ENCODE data around the gene TNNI3.

TNNI3 gene

GRCh38 chr19:55146078-55146704, 11.3 kb downstream of the TNNI3 start:
- H3K27me3 ChIP-seq = peaks cover 7 to 95% of the 10 kb centered on the region in 2 donors
- no peak for DNase-seq

GRCh38 chr19:55145232-55145631, 12.3 kb downstream of the TNNI3 start:
- TF ChIP-seq CTCF (IDR thresholded peaks at IDR 0.05) = no peak
- no peak overlapping the region for H3K27ac ChIP-seq
- H3K9me3 ChIP-seq = no peaks in the 10 kb centered on the region
- DNase-seq = no peak
- no peaks in the 10 kb centered on the region for H3K36me3 ChIP-seq
- H3K4me1 ChIP-seq = peaks cover 0 to 19% (median 4%) of the 10 kb centered on the region in 4 donors
- no peak overlapping the region for H3K4me3 ChIP-seq
- intact Hi-C loops (cut with DNase I; ENCODE audit: low total_unique reads) = loop anchor here (5.0 kb wide), 1 partner anchor 357 kb away; no protein-coding TSS in a partner anchor
- H3K27me3 ChIP-seq = peaks cover 7 to 97% of the 10 kb centered on the region in 2 donors

More at GRCh38 chr19:55146078-55146704, 11.3 kb downstream of the TNNI3 start:
- Histone ChIP-seq H3K27ac (no peak overlapping the region), H3K9me3 (no peaks in the 10 kb centered on the region), H3K4me1 (peaks cover 0 to 18% (median 4%) of the 10 kb centered on the region in 4 donors), H3K4me3 (no peak overlapping the region), H3K36me3 (no peaks in the 10 kb centered on the region)
- TF ChIP-seq CTCF (IDR thresholded peaks at IDR 0.05) = no peak
- intact Hi-C loops (cut with DNase I; ENCODE audit: low total_unique reads) = loop anchor here (5.0 kb wide), 1 partner anchor 356 kb away; no protein-coding TSS in a partner anchor

- DNase-seq = no peak
- H3K4me1 ChIP-seq = peaks cover 0 to 19% (median 4%) of the 10 kb centered on the region in 4 donors
- peaks cover 7 to 98% of the 10 kb centered on the region in 2 donors for H3K27me3 ChIP-seq
- no peaks in the 10 kb centered on the region for H3K9me3 ChIP-seq
- TF ChIP-seq CTCF (IDR thresholded peaks at IDR 0.05) = no peak
- no peak overlapping the region for H3K4me3 ChIP-seq
- intact Hi-C loops (cut with DNase I; ENCODE audit: low total_unique reads) = no loop called here
- H3K27ac ChIP-seq = no peak overlapping the region
- H3K36me3 ChIP-seq = no peaks in the 10 kb centered on the region
Measured at GRCh38 chr19:55141696-55142095, 15.8 kb downstream of the TNNI3 start.

GRCh38 chr19:55137915-55138314, 19.6 kb downstream of the TNNI3 start:
- Histone ChIP-seq H3K9me3 (no peaks in the 10 kb centered on the region), H3K27me3 (peaks cover 0 to 95% of the 10 kb centered on the region in 2 donors), H3K36me3 (no peaks in the 10 kb centered on the region), H3K27ac (no peak overlapping the region), H3K4me1 (peaks cover 0 to 6% (median 0%) of the 10 kb centered on the region in 4 donors), H3K4me3 (no peak overlapping the region)
- intact Hi-C loops (cut with DNase I; ENCODE audit: low total_unique reads) = no loop called here
- no peak for TF ChIP-seq CTCF (IDR thresholded peaks at IDR 0.05)
- no peak for DNase-seq

- DNase-seq = no peak
Measured at GRCh38 chr19:55136399-55137102, 21.0 kb downstream of the TNNI3 start.

More at GRCh38 chr19:55136399-55137102, 21.0 kb downstream of the TNNI3 start:
- H3K36me3 ChIP-seq = no peaks in the 10 kb centered on the region
- peaks cover 0 to 5% (median 0%) of the 10 kb centered on the region in 4 donors for H3K4me1 ChIP-seq
- H3K27me3 ChIP-seq = peaks cover 0 to 90% of the 10 kb centered on the region in 2 donors
- H3K4me3 ChIP-seq = no peak overlapping the region
- TF ChIP-seq CTCF (IDR thresholded peaks at IDR 0.05) = no peak
- intact Hi-C loops (cut with DNase I; ENCODE audit: low total_unique reads) = no loop called here
- H3K9me3 ChIP-seq = no peaks in the 10 kb centered on the region
- no peak overlapping the region for H3K27ac ChIP-seq

Measured in tibial artery (tissue), 4 donors.